ENCODE measurements around the gene TRIM58.
A peak's percentile ranks its signal among the peaks of the same experiment; 100 is the strongest.

Gene TRIM58

GRCh38 chr1:247895163-247895637, 38.2 kb downstream of the TRIM58 start, which contains the start of gene OR2W3:
OR2W3 (plus strand) TSS chr1:247895587; CDS start chr1:247895587, 0 bp downstream.
- no peak for DNase-seq

GRCh38 chr1:247895976-247896375, 39.0 kb downstream of the TRIM58 start:
- no peak for DNase-seq

GRCh38 chr1:247904122-247904521, 47.1 kb downstream of the TRIM58 start:
- DNase-seq, result no peak

- no peak for DNase-seq
Measured at GRCh38 chr1:247905181-247905580, 48.2 kb downstream of the TRIM58 start.

- DNase-seq, result no peak
Measured at GRCh38 chr1:247905910-247906503, 49.0 kb downstream of the TRIM58 start.

GRCh38 chr1:247906504-247907047, 49.6 kb downstream of the TRIM58 start:
- peak in 1 of 2 donors; percentile 24 for DNase-seq

GRCh38 chr1:247908766-247909165, 51.8 kb downstream of the TRIM58 start:
- no peak for DNase-seq

- no peak for DNase-seq
Measured at GRCh38 chr1:247913786-247914185, 56.8 kb downstream of the TRIM58 start.

GRCh38 chr1:247914941-247915662, 58.1 kb downstream of the TRIM58 start:
- DNase-seq, result no peak

- no peak for DNase-seq
Measured at GRCh38 chr1:247919952-247920351, 63.0 kb downstream of the TRIM58 start, which contains the start of gene OR2T8. OR2T8 (plus strand) TSS chr1:247920252; CDS start chr1:247921018, 766 bp downstream.

- no peak for DNase-seq
Measured at GRCh38 chr1:247923941-247924340, 67.0 kb downstream of the TRIM58 start.

GRCh38 chr1:247924868-247925267, 67.9 kb downstream of the TRIM58 start, which contains the start of gene OR2AJ1:
OR2AJ1 (plus strand) TSS chr1:247924889; CDS start chr1:247933769, 8,880 bp downstream.
- no peak for DNase-seq
